ENCODE measurements around the gene ATP13A3.

ATP13A3 gene

GRCh38 chr3:194468086-194468485, 18.7 kb downstream of the ATP13A3 start:
- no peak for TF ChIP-seq Cebpa-rat (IDR thresholded peaks at IDR 0.05)
- Histone ChIP-seq H3K4me2 (no peak overlapping the region), H3K27ac (no peak overlapping the region), H3K27me3 (no peaks in the 10 kb centered on the region), H3K4me3 (no peak overlapping the region), H3K9ac (no peak overlapping the region), H3K36me3 (peaks cover 21% of the 10 kb centered on the region), H3K4me1 (peaks cover 8% of the 10 kb centered on the region), H3K9me3 (no peaks in the 10 kb centered on the region), H4K20me1 (peaks cover 94% of the 10 kb centered on the region)

DNA sequence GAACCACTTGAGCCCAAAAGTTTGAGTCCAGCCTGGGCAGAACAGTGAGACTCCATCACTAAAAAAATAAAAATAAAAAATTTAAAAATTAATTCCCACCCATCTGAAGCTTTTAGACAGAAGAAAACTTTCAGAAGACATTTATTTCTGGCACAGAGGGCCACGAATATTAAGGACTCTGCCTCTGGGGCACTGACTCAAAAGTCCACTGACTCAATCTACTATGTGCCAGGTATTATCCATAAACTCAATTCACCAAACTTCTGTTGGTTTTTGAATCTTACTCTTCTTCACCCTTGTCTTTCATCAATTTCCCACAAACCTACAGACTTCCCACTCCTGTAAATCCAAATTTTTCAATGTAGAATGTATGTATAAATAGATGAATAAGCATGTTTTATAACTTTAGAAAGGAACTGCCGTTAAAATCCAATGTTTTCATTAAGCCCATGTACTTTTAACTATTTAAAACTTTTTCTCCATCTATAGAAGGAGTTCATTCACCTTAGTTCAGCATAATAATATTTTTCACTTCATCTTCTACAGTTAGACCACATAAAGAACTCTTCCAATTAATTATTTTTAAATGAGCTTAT, 19.9 kb downstream of the ATP13A3 start:
- peak overlapping the region; percentile 1; the same call in 1 of the 2 replicates for H3K4me2 ChIP-seq
- H3K36me3 ChIP-seq, result peaks cover 25% of the 10 kb centered on the region
- peaks cover 92% of the 10 kb centered on the region for H4K20me1 ChIP-seq
- no peak for TF ChIP-seq Cebpa-rat (IDR thresholded peaks at IDR 0.05)
- H3K27ac ChIP-seq, result no peak overlapping the region
- H3K9ac ChIP-seq, result no peak overlapping the region
- H3K9me3 ChIP-seq, result peaks cover 4% of the 10 kb centered on the region; the same call in 1 of the 2 replicates
- H3K27me3 ChIP-seq, result no peaks in the 10 kb centered on the region
- H3K4me3 ChIP-seq, result no peak overlapping the region
- H3K4me1 ChIP-seq, result peaks cover 8% of the 10 kb centered on the region

GRCh38 chr3:194465920-194466570, 20.8 kb downstream of the ATP13A3 start:
- peaks cover 4% of the 10 kb centered on the region; the same call in 1 of the 2 replicates for H3K9me3 ChIP-seq
- H4K20me1 ChIP-seq, result peaks cover 87% of the 10 kb centered on the region
- no peaks in the 10 kb centered on the region for H3K27me3 ChIP-seq
- TF ChIP-seq Cebpa-rat (IDR thresholded peaks at IDR 0.05), result no peak
- H3K36me3 ChIP-seq, result peaks cover 23% of the 10 kb centered on the region
- H3K4me3 ChIP-seq, result no peak overlapping the region
- no peak overlapping the region for H3K27ac ChIP-seq
- no peak overlapping the region for H3K9ac ChIP-seq
- H3K4me2 ChIP-seq, result peak overlapping the region; percentile 1; the same call in 1 of the 2 replicates
- peaks cover 8% of the 10 kb centered on the region for H3K4me1 ChIP-seq

DNA sequence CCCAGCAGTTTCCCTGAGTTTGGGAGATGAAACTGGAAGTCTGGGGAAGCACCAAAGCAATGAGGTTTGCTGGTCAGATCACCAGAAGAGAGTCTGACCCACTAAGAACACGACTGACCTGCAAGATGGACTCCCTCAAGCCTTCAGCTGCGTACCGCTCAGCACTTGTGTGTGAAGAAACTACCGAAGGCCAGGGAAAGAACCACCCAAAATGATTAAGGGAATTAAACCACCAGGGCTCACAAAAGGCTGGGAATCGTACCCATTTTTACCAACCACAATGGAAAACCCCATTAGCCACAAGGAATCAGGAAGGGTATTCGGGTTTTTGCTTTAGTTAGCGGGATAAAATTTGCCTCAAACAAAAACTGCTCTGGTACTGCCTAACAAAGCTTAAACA, 21.6 kb downstream of the ATP13A3 start:
- TF ChIP-seq Cebpa-rat (IDR thresholded peaks at IDR 0.05), result no peak

GRCh38 chr3:194464692-194465091, 22.1 kb downstream of the ATP13A3 start:
- Histone ChIP-seq H4K20me1 (peaks cover 80% of the 10 kb centered on the region), H3K4me2 (no peak overlapping the region)

More for the DNA sequence above, 21.6 kb downstream of the ATP13A3 start:
- H3K9me3 ChIP-seq, result peaks cover 4% of the 10 kb centered on the region; the same call in 1 of the 2 replicates
- H3K9ac ChIP-seq, result no peak overlapping the region
- no peak overlapping the region for H3K27ac ChIP-seq
- H4K20me1 ChIP-seq, result peaks cover 85% of the 10 kb centered on the region
- H3K36me3 ChIP-seq, result peaks cover 28% of the 10 kb centered on the region
- no peak overlapping the region for H3K4me3 ChIP-seq
- no peak overlapping the region for H3K4me2 ChIP-seq
- H3K4me1 ChIP-seq, result peaks cover 8% of the 10 kb centered on the region
- no peaks in the 10 kb centered on the region for H3K27me3 ChIP-seq

DNA sequence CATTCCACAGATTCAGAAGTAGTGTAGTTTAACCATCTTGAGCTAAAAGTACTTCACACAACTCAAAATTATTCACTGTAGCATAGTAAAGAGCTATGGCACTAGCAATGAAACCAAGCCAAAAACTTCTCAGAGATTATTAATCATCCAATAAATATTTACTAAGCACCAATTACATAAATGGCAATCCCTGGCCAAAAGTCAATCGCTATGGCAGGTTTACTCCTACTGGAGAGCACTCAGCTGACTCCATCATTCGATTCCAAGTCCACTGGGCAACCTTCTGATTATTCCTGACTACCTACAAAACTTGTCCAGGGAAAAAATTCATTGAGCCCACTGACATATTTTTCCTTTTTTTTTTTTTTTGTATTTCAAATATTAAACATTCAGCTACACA, 23.9 kb downstream of the ATP13A3 start:
- no peak overlapping the region for H3K4me2 ChIP-seq
- no peaks in the 10 kb centered on the region for H3K27me3 ChIP-seq
- no peak overlapping the region for H3K4me3 ChIP-seq
- H3K27ac ChIP-seq, result no peak overlapping the region
- H3K4me1 ChIP-seq, result peaks cover 8% of the 10 kb centered on the region
- peaks cover 45% of the 10 kb centered on the region for H3K36me3 ChIP-seq
- H3K9ac ChIP-seq, result no peak overlapping the region
- TF ChIP-seq Cebpa-rat (IDR thresholded peaks at IDR 0.05), result no peak
- H4K20me1 ChIP-seq, result peaks cover 63% of the 10 kb centered on the region
- peaks cover 4% of the 10 kb centered on the region; the same call in 1 of the 2 replicates for H3K9me3 ChIP-seq

More at GRCh38 chr3:194464692-194465091, 22.1 kb downstream of the ATP13A3 start:
- peaks cover 4% of the 10 kb centered on the region; the same call in 1 of the 2 replicates for H3K9me3 ChIP-seq
- no peak overlapping the region for H3K4me3 ChIP-seq
- peaks cover 8% of the 10 kb centered on the region for H3K4me1 ChIP-seq
- H3K27ac ChIP-seq, result no peak overlapping the region
- no peak overlapping the region for H3K9ac ChIP-seq
- no peak for TF ChIP-seq Cebpa-rat (IDR thresholded peaks at IDR 0.05)
- no peaks in the 10 kb centered on the region for H3K27me3 ChIP-seq
- H3K36me3 ChIP-seq, result peaks cover 32% of the 10 kb centered on the region

DNA sequence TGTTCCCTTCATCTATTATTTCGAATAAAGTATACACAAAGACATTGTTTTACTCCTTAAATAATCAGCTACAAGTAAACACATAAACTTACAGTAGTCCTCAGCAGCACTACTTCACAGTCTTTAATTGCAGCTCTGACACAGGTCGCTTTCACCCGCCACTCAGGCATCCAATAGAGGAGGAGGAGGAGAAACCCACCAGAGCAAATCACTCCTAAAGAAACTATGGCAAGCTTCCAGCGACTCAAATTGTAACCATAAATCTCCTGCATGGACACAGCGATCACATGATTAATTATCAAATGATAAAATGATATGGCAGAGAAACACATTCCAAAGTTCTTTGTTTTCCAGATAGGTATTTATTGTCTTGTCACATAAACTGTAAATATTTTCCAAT, 26.2 kb downstream of the ATP13A3 start:
- H3K27ac ChIP-seq, result no peak overlapping the region
- no peaks in the 10 kb centered on the region for H3K4me1 ChIP-seq
- H3K27me3 ChIP-seq, result no peaks in the 10 kb centered on the region
- H3K9me3 ChIP-seq, result peaks cover 4% of the 10 kb centered on the region; the same call in 1 of the 2 replicates
- no peak overlapping the region for H3K4me3 ChIP-seq
- H3K4me2 ChIP-seq, result no peak overlapping the region
- H4K20me1 ChIP-seq, result peaks cover 44% of the 10 kb centered on the region
- H3K9ac ChIP-seq, result no peak overlapping the region
- H3K36me3 ChIP-seq, result peaks cover 48% of the 10 kb centered on the region
- no peak for TF ChIP-seq Cebpa-rat (IDR thresholded peaks at IDR 0.05)

GRCh38 chr3:194458131-194458530, 28.7 kb downstream of the ATP13A3 start:
- H4K20me1 ChIP-seq, result peaks cover 21% of the 10 kb centered on the region
- H3K9ac ChIP-seq, result no peak overlapping the region
- no peaks in the 10 kb centered on the region for H3K4me1 ChIP-seq
- H3K4me2 ChIP-seq, result no peak overlapping the region
- peaks cover 4% of the 10 kb centered on the region; the same call in 1 of the 2 replicates for H3K9me3 ChIP-seq
- no peak overlapping the region for H3K4me3 ChIP-seq
- peaks cover 58% of the 10 kb centered on the region for H3K36me3 ChIP-seq
- no peak for TF ChIP-seq Cebpa-rat (IDR thresholded peaks at IDR 0.05)
- H3K27me3 ChIP-seq, result no peaks in the 10 kb centered on the region
- H3K27ac ChIP-seq, result no peak overlapping the region

GRCh38 chr3:194455481-194455880, 31.3 kb downstream of the ATP13A3 start:
- no peaks in the 10 kb centered on the region for H3K4me1 ChIP-seq
- no peaks in the 10 kb centered on the region for H3K27me3 ChIP-seq
- peaks cover 70% of the 10 kb centered on the region for H3K36me3 ChIP-seq
- no peak overlapping the region for H3K4me2 ChIP-seq
- no peak overlapping the region for H3K4me3 ChIP-seq
- H3K27ac ChIP-seq, result no peak overlapping the region
- no peaks in the 10 kb centered on the region for H3K9me3 ChIP-seq
- no peak overlapping the region for H3K9ac ChIP-seq
- peaks cover 3% of the 10 kb centered on the region; the same call in 1 of the 2 replicates for H4K20me1 ChIP-seq
- TF ChIP-seq Cebpa-rat (IDR thresholded peaks at IDR 0.05), result no peak

- Histone ChIP-seq H3K4me3 (no peak overlapping the region), H3K27me3 (no peaks in the 10 kb centered on the region), H3K27ac (no peak overlapping the region), H3K9me3 (no peaks in the 10 kb centered on the region), H3K9ac (no peak overlapping the region), H3K36me3 (peaks cover 87% of the 10 kb centered on the region), H3K4me1 (no peaks in the 10 kb centered on the region), H3K4me2 (no peak overlapping the region), H4K20me1 (no peaks in the 10 kb centered on the region)
- TF ChIP-seq Cebpa-rat (IDR thresholded peaks at IDR 0.05), result no peak
Observed at GRCh38 chr3:194450341-194450740, 36.5 kb downstream of the ATP13A3 start.

Data from BLaER1 (cell line).